ENCODE results near the gene MYO6.

GRCh38 chr6:75876152-75876551, 127.1 kb downstream of the MYO6 start:
- TF ChIP-seq TAF1 (IDR thresholded peaks at IDR 0.05; ENCODE audit: low read depth, low read length), result no peak
- TF ChIP-seq, protein P1, sequence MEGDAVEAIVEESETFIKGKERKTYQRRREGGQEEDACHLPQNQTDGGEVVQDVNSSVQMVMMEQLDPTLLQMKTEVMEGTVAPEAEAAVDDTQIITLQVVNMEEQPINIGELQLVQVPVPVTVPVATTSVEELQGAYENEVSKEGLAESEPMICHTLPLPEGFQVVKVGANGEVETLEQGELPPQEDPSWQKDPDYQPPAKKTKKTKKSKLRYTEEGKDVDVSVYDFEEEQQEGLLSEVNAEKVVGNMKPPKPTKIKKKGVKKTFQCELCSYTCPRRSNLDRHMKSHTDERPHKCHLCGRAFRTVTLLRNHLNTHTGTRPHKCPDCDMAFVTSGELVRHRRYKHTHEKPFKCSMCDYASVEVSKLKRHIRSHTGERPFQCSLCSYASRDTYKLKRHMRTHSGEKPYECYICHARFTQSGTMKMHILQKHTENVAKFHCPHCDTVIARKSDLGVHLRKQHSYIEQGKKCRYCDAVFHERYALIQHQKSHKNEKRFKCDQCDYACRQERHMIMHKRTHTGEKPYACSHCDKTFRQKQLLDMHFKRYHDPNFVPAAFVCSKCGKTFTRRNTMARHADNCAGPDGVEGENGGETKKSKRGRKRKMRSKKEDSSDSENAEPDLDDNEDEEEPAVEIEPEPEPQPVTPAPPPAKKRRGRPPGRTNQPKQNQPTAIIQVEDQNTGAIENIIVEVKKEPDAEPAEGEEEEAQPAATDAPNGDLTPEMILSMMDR (IDR thresholded peaks at IDR 0.05; ENCODE audit: control extremely low read depth in 1 of 3, insufficient read depth in 1 of 3, low read depth in 1 of 3, low read length in 3 of 3), result no peak

Measured in H1 (cell line).